Liver (tissue), 9 donors: ENCODE results near the gene CR1. TPM values are rescaled to one million over a fixed set of nuclear protein-coding genes. Genes with fewer than 3 reads are reported as not detected.

Experiments
- DNase-seq: peaks from one replicate; pipeline ENCODE4 v3.0.0-alpha.2; 2017; ENCODE audit warnings: low spot score
- H3K27ac ChIP-seq, 2 donors: one replicate each; pipeline ENCODE4 v1.7.0; 2013; ENCODE audit warnings: inconsistent platforms in 2 of 2, low read length in 2 of 2, control low read depth in 1 of 2, low read depth in 1 of 2, mild to moderate bottlenecking in 1 of 2
- H3K27me3 ChIP-seq, 4 donors: one replicate each; pipeline versions ENCODE4 v1.6.1 to v1.7.0; 2013; ENCODE audit warnings: low read length in 3 of 4, inconsistent platforms in 1 of 4, mild to moderate bottlenecking in 1 of 4, moderate library complexity in 1 of 4; ENCODE audit not compliant: control insufficient read depth in 4 of 4, insufficient read depth in 4 of 4
- H3K36me3 ChIP-seq, 4 donors: one replicate each; pipeline versions ENCODE4 v1.6.1 to v1.7.0; 2013; ENCODE audit warnings: low read length in 3 of 4, mild to moderate bottlenecking in 3 of 4, low read depth in 1 of 4, moderate library complexity in 1 of 4; ENCODE audit not compliant: control insufficient read depth in 4 of 4, insufficient read depth in 3 of 4
- H3K4me1 ChIP-seq, 4 donors: one replicate each; pipeline versions ENCODE4 v1.6.1 to v1.7.0; 2013; ENCODE audit warnings: low read length in 3 of 4, mild to moderate bottlenecking in 3 of 4, moderate library complexity in 1 of 4; ENCODE audit not compliant: control insufficient read depth in 4 of 4, insufficient read depth in 4 of 4
- H3K4me3 ChIP-seq, 3 donors: one replicate each; pipeline versions ENCODE4 v1.6.1 to v1.7.0; 2013; ENCODE audit warnings: low read length in 3 of 3, control low read depth in 1 of 3, low read depth in 1 of 3, mild to moderate bottlenecking in 1 of 3
- H3K9ac ChIP-seq, 2 donors: one replicate each; pipeline ENCODE4 v1.7.0; 2013; ENCODE audit warnings: low read length in 2 of 2, mild to moderate bottlenecking in 2 of 2, moderate library complexity in 2 of 2, control low read depth in 1 of 2, low read depth in 1 of 2
- H3K9me3 ChIP-seq, 4 donors: one replicate each; pipeline versions ENCODE4 v1.6.1 to v1.7.0; 2013; ENCODE audit warnings: low read length in 3 of 4; ENCODE audit not compliant: control insufficient read depth in 4 of 4
- EGR1 ChIP-seq, 2 donors: IDR thresholded peaks; 2 replicates each; pipeline ENCODE4 v1.6.1; 2016 to 2018; ENCODE audit warnings: antibody characterized with exemption in 2 of 2, low read depth in 2 of 2
- FOXA1 ChIP-seq: IDR thresholded peaks from 2 replicates; pipeline ENCODE4 v1.6.1; 2016; ENCODE audit warnings: antibody characterized with exemption
- FOXA2 ChIP-seq: IDR thresholded peaks from 2 replicates; pipeline ENCODE4 v1.6.1; 2016; ENCODE audit warnings: antibody characterized with exemption
- GABPA ChIP-seq, 2 donors: IDR thresholded peaks in 1 of 2; conservative IDR thresholded peaks in 1 of 2; 2 replicates each; pipeline ENCODE4 v1.6.1; 2016; ENCODE audit warnings: antibody characterized with exemption in 2 of 2, mild to moderate bottlenecking in 1 of 2, moderate library complexity in 1 of 2
- HNF4A ChIP-seq, 2 donors: conservative IDR thresholded peaks; 2 replicates each; pipeline ENCODE4 v1.6.1; 2016; ENCODE audit warnings: antibody characterized with exemption in 2 of 2, mild to moderate bottlenecking in 2 of 2
- HNF4G ChIP-seq: IDR thresholded peaks from 2 replicates; pipeline ENCODE4 v1.6.1; 2016; ENCODE audit warnings: antibody characterized with exemption
- JUND ChIP-seq, 2 donors: IDR thresholded peaks; 2 replicates each; pipeline ENCODE4 v1.6.1; 2016; ENCODE audit warnings: antibody characterized with exemption in 2 of 2
- NR2F2 ChIP-seq: IDR thresholded peaks from 2 replicates; pipeline ENCODE4 v1.6.1; 2016; ENCODE audit warnings: antibody characterized with exemption
- RAD21 ChIP-seq, 2 donors: IDR thresholded peaks; 2 replicates each; pipeline ENCODE4 v1.6.1; 2016; ENCODE audit warnings: antibody characterized with exemption in 2 of 2, mild to moderate bottlenecking in 2 of 2
- RXRA ChIP-seq, 2 donors: IDR thresholded peaks; 2 replicates each; pipeline ENCODE4 v1.6.1; 2017 to 2018; ENCODE audit warnings: antibody characterized with exemption in 2 of 2, mild to moderate bottlenecking in 1 of 2
- SP1 ChIP-seq: IDR thresholded peaks from 2 replicates; pipeline ENCODE4 v1.6.1; 2018; ENCODE audit warnings: antibody characterized with exemption, mild to moderate bottlenecking
- TAF1 ChIP-seq: conservative IDR thresholded peaks from 2 replicates; pipeline ENCODE4 v1.6.1; 2016; ENCODE audit warnings: antibody characterized with exemption, mild to moderate bottlenecking
- YY1 ChIP-seq: IDR thresholded peaks from 2 replicates; pipeline ENCODE4 v1.6.1; 2016; ENCODE audit warnings: antibody characterized with exemption, mild to moderate bottlenecking
- WGBS: extraction: QIAGEN DNeasy Blood & Tissue Kit; methylation state at CpG from one replicate; pipeline ENCODE4 v1.1.7; 2013; 5-methylcytosine and 5-hydroxymethylcytosine counted together
- polyA plus RNA-seq, 2 donors: library from polyadenylated mRNA; stranded (reverse) in 1 of 2; unstranded in 1 of 2; fragments of 200-250 nt in 1 of 2; fragments of >200 nt in 1 of 2; fragmentation: Nextera tagmentation in 1 of 2; extraction: Ambion mirVana in 1 of 2; gene quantifications; one replicate each; pipeline versions ENCODE4 v1.2.1 to v1.2.3, GENCODE V29; 2013 to 2015
- total RNA-seq, 2 donors: library from RNA; depleted of rRNA; stranded (reverse); fragments of >200 nt; gene quantifications; one replicate each; pipeline ENCODE4 v1.2.3, GENCODE V29; 2014
- TF ChIP-seq, protein P1 (sequence below): fragments of 150-350 bp; IDR thresholded peaks from 2 replicates; pipeline ENCODE4 v1.5.1; 2017; ENCODE audit warnings: improper control_type of control experiment, low read depth, low read length; ENCODE audit not compliant: missing input control
- TF ChIP-seq, protein P2 (sequence below): IDR thresholded peaks from 2 replicates; pipeline ENCODE4 v1.6.1; 2016; ENCODE audit warnings: antibody characterized with exemption
- TF ChIP-seq, protein P3 (sequence below): IDR thresholded peaks from 2 replicates; pipeline ENCODE4 v1.6.1; 2016; ENCODE audit warnings: antibody characterized with exemption, mild to moderate bottlenecking
- TF ChIP-seq, protein P4 (sequence below): IDR thresholded peaks from 2 replicates; pipeline ENCODE4 v1.6.1; 2016; ENCODE audit warnings: antibody characterized with exemption
- TF ChIP-seq, protein P5 (sequence below): IDR thresholded peaks from 2 replicates; pipeline ENCODE4 v1.6.1; 2016; ENCODE audit warnings: antibody characterized with exemption
- donor health status: healthy.
- donor health status: healthy.
- donor health status: healthy.
- donor health status: healthy.
- donor health status: healthy.

The CR1 gene
- total and polyA plus RNA-seq, 4 donors = 0.78 to 16.7 (median 7.4) TPM

DNA sequence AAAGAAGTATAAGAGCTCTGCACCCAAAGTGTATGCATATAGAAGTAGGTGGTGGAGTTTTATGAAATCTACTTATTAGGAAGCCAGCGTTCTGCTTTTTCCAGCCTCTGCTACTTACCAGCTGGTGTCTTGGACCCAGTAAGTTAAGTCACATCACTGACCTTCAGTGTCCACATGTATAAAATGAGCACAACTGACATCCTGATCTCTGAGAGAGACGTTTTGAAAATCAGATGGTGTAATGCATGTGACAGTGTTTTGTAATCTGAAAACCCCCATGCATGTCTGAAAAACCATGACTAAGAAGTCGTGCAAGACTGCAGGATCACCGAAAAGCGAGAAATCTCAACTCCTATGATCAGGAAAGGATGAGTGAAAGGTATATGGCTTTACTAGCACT lies 2.0 kb downstream of the CR1 start:
- Histone ChIP-seq H3K36me3 (no peaks in the 10 kb centered on the region), H3K4me3 (no peak overlapping the region), H3K4me1 (peaks cover 2 to 8% (median 6%) of the 10 kb centered on the region in 4 donors), H3K9ac (no peak overlapping the region), H3K9me3 (no peaks in the 10 kb centered on the region), H3K27me3 (peaks cover 0 to 19% (median under 1%) of the 10 kb centered on the region in 4 donors), H3K27ac (no peak overlapping the region)
- WGBS = 58% methylated on average over 5 of the region's 5 CpGs
- DNase-seq = no peak
- TF ChIP-seq TAF1 (no peak), FOXA1 (no peak), EGR1 (IDR thresholded peaks at IDR 0.05; ENCODE audit: low read depth in 2 of 2) (no peak), GABPA (IDR thresholded peaks at IDR 0.05 in 1 of 2, conservative IDR thresholded peaks at IDR 0.05 in 1 of 2) (no peak), HNF4G (no peak), YY1 (no peak), HNF4A (conservative IDR thresholded peaks at IDR 0.05) (no peak), SP1 (no peak), FOXA2 (no peak), RAD21 (IDR thresholded peaks at IDR 0.05) (no peak), NR2F2 (no peak), JUND (IDR thresholded peaks at IDR 0.05) (no peak), RXRA (IDR thresholded peaks at IDR 0.05) (no peak)
- TF ChIP-seq, protein P1, sequence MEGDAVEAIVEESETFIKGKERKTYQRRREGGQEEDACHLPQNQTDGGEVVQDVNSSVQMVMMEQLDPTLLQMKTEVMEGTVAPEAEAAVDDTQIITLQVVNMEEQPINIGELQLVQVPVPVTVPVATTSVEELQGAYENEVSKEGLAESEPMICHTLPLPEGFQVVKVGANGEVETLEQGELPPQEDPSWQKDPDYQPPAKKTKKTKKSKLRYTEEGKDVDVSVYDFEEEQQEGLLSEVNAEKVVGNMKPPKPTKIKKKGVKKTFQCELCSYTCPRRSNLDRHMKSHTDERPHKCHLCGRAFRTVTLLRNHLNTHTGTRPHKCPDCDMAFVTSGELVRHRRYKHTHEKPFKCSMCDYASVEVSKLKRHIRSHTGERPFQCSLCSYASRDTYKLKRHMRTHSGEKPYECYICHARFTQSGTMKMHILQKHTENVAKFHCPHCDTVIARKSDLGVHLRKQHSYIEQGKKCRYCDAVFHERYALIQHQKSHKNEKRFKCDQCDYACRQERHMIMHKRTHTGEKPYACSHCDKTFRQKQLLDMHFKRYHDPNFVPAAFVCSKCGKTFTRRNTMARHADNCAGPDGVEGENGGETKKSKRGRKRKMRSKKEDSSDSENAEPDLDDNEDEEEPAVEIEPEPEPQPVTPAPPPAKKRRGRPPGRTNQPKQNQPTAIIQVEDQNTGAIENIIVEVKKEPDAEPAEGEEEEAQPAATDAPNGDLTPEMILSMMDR = no peak
- TF ChIP-seq, protein P2, sequence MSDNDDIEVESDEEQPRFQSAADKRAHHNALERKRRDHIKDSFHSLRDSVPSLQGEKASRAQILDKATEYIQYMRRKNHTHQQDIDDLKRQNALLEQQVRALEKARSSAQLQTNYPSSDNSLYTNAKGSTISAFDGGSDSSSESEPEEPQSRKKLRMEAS = no peak
- TF ChIP-seq, protein P3, sequence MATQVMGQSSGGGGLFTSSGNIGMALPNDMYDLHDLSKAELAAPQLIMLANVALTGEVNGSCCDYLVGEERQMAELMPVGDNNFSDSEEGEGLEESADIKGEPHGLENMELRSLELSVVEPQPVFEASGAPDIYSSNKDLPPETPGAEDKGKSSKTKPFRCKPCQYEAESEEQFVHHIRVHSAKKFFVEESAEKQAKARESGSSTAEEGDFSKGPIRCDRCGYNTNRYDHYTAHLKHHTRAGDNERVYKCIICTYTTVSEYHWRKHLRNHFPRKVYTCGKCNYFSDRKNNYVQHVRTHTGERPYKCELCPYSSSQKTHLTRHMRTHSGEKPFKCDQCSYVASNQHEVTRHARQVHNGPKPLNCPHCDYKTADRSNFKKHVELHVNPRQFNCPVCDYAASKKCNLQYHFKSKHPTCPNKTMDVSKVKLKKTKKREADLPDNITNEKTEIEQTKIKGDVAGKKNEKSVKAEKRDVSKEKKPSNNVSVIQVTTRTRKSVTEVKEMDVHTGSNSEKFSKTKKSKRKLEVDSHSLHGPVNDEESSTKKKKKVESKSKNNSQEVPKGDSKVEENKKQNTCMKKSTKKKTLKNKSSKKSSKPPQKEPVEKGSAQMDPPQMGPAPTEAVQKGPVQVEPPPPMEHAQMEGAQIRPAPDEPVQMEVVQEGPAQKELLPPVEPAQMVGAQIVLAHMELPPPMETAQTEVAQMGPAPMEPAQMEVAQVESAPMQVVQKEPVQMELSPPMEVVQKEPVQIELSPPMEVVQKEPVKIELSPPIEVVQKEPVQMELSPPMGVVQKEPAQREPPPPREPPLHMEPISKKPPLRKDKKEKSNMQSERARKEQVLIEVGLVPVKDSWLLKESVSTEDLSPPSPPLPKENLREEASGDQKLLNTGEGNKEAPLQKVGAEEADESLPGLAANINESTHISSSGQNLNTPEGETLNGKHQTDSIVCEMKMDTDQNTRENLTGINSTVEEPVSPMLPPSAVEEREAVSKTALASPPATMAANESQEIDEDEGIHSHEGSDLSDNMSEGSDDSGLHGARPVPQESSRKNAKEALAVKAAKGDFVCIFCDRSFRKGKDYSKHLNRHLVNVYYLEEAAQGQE = no peak
- TF ChIP-seq, protein P4, sequence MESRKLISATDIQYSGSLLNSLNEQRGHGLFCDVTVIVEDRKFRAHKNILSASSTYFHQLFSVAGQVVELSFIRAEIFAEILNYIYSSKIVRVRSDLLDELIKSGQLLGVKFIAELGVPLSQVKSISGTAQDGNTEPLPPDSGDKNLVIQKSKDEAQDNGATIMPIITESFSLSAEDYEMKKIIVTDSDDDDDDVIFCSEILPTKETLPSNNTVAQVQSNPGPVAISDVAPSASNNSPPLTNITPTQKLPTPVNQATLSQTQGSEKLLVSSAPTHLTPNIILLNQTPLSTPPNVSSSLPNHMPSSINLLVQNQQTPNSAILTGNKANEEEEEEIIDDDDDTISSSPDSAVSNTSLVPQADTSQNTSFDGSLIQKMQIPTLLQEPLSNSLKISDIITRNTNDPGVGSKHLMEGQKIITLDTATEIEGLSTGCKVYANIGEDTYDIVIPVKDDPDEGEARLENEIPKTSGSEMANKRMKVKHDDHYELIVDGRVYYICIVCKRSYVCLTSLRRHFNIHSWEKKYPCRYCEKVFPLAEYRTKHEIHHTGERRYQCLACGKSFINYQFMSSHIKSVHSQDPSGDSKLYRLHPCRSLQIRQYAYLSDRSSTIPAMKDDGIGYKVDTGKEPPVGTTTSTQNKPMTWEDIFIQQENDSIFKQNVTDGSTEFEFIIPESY = no peak
- TF ChIP-seq, protein P5, sequence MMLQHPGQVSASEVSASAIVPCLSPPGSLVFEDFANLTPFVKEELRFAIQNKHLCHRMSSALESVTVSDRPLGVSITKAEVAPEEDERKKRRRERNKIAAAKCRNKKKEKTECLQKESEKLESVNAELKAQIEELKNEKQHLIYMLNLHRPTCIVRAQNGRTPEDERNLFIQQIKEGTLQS = no peak
